ENCODE results near the gene AIF1. TPM values are rescaled to one million over a fixed set of nuclear protein-coding genes. Genes with fewer than 3 reads are reported as not detected.

AIF1 gene
- total RNA-seq, 1 experiment from 2014 or later, result not detected

DNA sequence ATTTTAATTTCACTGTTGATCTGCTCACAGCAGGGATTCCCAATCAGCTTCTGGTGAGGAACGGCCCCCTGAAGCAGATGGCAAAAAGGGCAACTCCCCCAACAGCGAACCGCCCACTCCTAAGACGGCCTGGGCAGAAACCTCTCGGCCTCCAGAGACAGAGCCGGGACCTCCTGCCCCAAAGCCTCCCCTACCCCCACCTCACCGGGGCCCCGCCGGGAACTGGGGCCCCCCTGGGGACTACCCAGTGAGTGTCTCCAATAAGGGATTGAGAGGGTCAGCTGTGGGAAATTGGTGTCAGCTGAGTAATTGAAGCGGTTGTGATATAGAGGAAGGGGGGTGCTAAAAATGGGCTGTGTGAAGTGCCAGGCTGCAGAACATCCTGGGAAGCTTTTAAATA lies 11.9 kb downstream of the AIF1 start:
- H3K9ac ChIP-seq (ENCODE audit: low read length), result no peak overlapping the region
- ATAC-seq (no peak), DNase-seq (no peak)
- intact Hi-C loops (cut with micrococcal nuclease), result no loop called here
- H3K36me3 ChIP-seq (ENCODE audit: low read depth, low read length), result peaks cover 83% of the 10 kb centered on the region
- no TSS peak for BruUV-seq (replicated peaks)
- no peak overlapping the region for H3K4me3 ChIP-seq (ENCODE audit: low read length)
- peaks cover 20% of the 10 kb centered on the region for H4K20me1 ChIP-seq (ENCODE audit: low read length)
- peaks cover 38% of the 10 kb centered on the region for H3K79me2 ChIP-seq (ENCODE audit: low read length)
- peaks cover 11% of the 10 kb centered on the region for H3K4me1 ChIP-seq (ENCODE audit: insufficient read depth, low read length)
- H3K9me3 ChIP-seq (ENCODE audit: low read length), result no peaks in the 10 kb centered on the region
- H3K4me2 ChIP-seq (ENCODE audit: low read length), result no peak overlapping the region
- no peak overlapping the region for H2AFZ ChIP-seq (ENCODE audit: low read length)
- H3K27ac ChIP-seq (ENCODE audit: low read length), result no peak overlapping the region
- ChIA-PET CTCF (no interaction called here), POLR2A (ENCODE audit: unreplicated experiment) (no interaction called here)
- H3K27me3 ChIP-seq (ENCODE audit: low read length), result no peaks in the 10 kb centered on the region
- TF ChIP-seq EZH2phosphoT487 (IDR thresholded peaks at IDR 0.05; ENCODE audit: borderline replicate concordance, low read length) (no peak), EZH2 (IDR thresholded peaks at IDR 0.05; ENCODE audit: low read length, unreplicated experiment) (no peak)
- TF ChIP-seq, protein P1, sequence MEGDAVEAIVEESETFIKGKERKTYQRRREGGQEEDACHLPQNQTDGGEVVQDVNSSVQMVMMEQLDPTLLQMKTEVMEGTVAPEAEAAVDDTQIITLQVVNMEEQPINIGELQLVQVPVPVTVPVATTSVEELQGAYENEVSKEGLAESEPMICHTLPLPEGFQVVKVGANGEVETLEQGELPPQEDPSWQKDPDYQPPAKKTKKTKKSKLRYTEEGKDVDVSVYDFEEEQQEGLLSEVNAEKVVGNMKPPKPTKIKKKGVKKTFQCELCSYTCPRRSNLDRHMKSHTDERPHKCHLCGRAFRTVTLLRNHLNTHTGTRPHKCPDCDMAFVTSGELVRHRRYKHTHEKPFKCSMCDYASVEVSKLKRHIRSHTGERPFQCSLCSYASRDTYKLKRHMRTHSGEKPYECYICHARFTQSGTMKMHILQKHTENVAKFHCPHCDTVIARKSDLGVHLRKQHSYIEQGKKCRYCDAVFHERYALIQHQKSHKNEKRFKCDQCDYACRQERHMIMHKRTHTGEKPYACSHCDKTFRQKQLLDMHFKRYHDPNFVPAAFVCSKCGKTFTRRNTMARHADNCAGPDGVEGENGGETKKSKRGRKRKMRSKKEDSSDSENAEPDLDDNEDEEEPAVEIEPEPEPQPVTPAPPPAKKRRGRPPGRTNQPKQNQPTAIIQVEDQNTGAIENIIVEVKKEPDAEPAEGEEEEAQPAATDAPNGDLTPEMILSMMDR (conservative IDR thresholded peaks at IDR 0.05; ENCODE audit: low read depth, low read length), result no peak
- H3F3A ChIP-seq (ENCODE audit: low read length, unreplicated experiment), result no peaks in the 10 kb centered on the region
- no peaks in the 10 kb centered on the region for H3K9me2 ChIP-seq (replicated peaks; ENCODE audit: low read length)

DNA sequence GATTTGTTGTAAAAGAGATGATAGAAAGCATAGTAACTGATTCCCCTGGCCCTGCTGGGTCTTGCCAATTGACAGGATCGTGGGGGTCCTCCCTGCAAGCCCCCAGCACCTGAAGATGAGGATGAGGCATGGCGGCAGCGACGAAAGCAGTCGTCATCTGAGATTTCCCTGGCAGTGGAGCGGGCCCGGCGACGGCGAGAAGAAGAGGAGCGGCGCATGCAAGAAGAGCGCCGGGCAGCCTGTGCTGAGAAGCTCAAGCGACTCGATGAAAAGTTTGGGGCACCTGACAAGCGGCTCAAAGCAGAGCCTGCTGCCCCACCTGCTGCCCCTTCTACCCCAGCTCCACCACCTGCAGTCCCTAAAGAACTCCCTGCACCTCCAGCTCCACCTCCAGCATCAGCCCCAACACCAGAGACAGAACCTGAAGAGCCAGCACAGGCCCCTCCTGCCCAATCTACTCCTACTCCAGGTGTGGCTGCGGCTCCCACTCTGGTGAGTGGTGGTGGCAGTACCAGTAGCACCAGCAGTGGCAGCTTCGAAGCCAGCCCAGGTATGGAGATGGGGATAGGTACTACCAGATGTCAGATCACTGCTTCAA lies 12.8 kb downstream of the AIF1 start:
- CTCF ChIA-PET, result no interaction called here
- POLR2A ChIA-PET (ENCODE audit: unreplicated experiment), result no interaction called here
- H3K27ac ChIP-seq (ENCODE audit: low read length), result no peak overlapping the region
- peaks cover 3% of the 10 kb centered on the region for H3K4me1 ChIP-seq (ENCODE audit: insufficient read depth, low read length)
- BruUV-seq (replicated peaks), result no TSS peak
- peaks cover 30% of the 10 kb centered on the region for H3K79me2 ChIP-seq (ENCODE audit: low read length)
- no peak for DNase-seq
- peaks cover 14% of the 10 kb centered on the region for H4K20me1 ChIP-seq (ENCODE audit: low read length)
- H2AFZ ChIP-seq (ENCODE audit: low read length), result no peak overlapping the region
- intact Hi-C loops (cut with micrococcal nuclease), result no loop called here
- no peaks in the 10 kb centered on the region for H3K9me2 ChIP-seq (replicated peaks; ENCODE audit: low read length)
- H3K9me3 ChIP-seq (ENCODE audit: low read length), result no peaks in the 10 kb centered on the region
- H3K9ac ChIP-seq (ENCODE audit: low read length), result no peak overlapping the region
- TF ChIP-seq, protein P1 (conservative IDR thresholded peaks at IDR 0.05; ENCODE audit: low read depth, low read length), result no peak
- TF ChIP-seq EZH2phosphoT487 (IDR thresholded peaks at IDR 0.05; ENCODE audit: borderline replicate concordance, low read length) (no peak), EZH2 (IDR thresholded peaks at IDR 0.05; ENCODE audit: low read length, unreplicated experiment) (no peak)
- ATAC-seq, result no peak
- H3K27me3 ChIP-seq (ENCODE audit: low read length), result no peaks in the 10 kb centered on the region
- no peaks in the 10 kb centered on the region for H3F3A ChIP-seq (ENCODE audit: low read length, unreplicated experiment)
- H3K36me3 ChIP-seq (ENCODE audit: low read depth, low read length), result peaks cover 91% of the 10 kb centered on the region
- H3K4me3 ChIP-seq (ENCODE audit: low read length), result no peak overlapping the region
- no peak overlapping the region for H3K4me2 ChIP-seq (ENCODE audit: low read length)

DNA sequence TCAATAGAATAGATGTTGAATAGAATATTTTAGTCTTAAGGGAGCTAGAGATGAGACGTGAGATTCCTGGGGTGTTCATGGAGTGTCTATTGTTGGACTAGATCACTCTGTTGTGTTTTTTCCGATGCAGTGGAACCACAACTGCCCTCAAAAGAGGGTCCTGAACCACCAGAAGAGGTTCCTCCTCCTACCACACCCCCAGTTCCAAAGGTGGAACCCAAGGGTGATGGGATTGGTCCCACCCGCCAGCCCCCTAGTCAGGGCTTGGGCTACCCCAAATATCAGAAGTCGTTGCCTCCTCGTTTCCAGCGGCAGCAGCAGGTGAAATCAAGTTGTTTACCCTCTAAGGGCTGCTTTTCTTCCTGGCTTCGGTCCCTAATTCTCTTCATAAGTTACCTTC lies 14.0 kb downstream of the AIF1 start:
- H3K27me3 ChIP-seq (ENCODE audit: low read length), result no peaks in the 10 kb centered on the region
- H4K20me1 ChIP-seq (ENCODE audit: low read length), result peaks cover 6% of the 10 kb centered on the region
- H3K27ac ChIP-seq (ENCODE audit: low read length), result no peak overlapping the region
- ATAC-seq (no peak), DNase-seq (no peak)
- no peaks in the 10 kb centered on the region for H3K9me3 ChIP-seq (ENCODE audit: low read length)
- no peaks in the 10 kb centered on the region for H3F3A ChIP-seq (ENCODE audit: low read length, unreplicated experiment)
- no peak overlapping the region for H3K9ac ChIP-seq (ENCODE audit: low read length)
- H2AFZ ChIP-seq (ENCODE audit: low read length), result no peak overlapping the region
- no peaks in the 10 kb centered on the region for H3K9me2 ChIP-seq (replicated peaks; ENCODE audit: low read length)
- intact Hi-C loops (cut with micrococcal nuclease), result no loop called here
- no peaks in the 10 kb centered on the region for H3K4me1 ChIP-seq (ENCODE audit: insufficient read depth, low read length)
- no peak overlapping the region for H3K4me3 ChIP-seq (ENCODE audit: low read length)
- H3K36me3 ChIP-seq (ENCODE audit: low read depth, low read length), result peaks cover 92% of the 10 kb centered on the region
- BruUV-seq (replicated peaks), result no TSS peak
- H3K79me2 ChIP-seq (ENCODE audit: low read length), result peaks cover 18% of the 10 kb centered on the region
- POLR2A ChIA-PET (ENCODE audit: unreplicated experiment), result no interaction called here
- CTCF ChIA-PET, result no interaction called here
- TF ChIP-seq EZH2phosphoT487 (IDR thresholded peaks at IDR 0.05; ENCODE audit: borderline replicate concordance, low read length), result no peak
- TF ChIP-seq EZH2 (IDR thresholded peaks at IDR 0.05; ENCODE audit: low read length, unreplicated experiment), result no peak
- TF ChIP-seq, protein P1 (conservative IDR thresholded peaks at IDR 0.05; ENCODE audit: low read depth, low read length), result no peak
- no peak overlapping the region for H3K4me2 ChIP-seq (ENCODE audit: low read length)

Data from PC-3 (cell line).